Mesenchymal stem cell (in vitro differentiated cells and primary cell): Measurements from ENCODE around the gene CD7.

Experiments used
- DNase-seq: peaks from one replicate; pipeline ENCODE4 v3.0.0-alpha.2; 2013
- H2AFZ ChIP-seq: one replicate; pipeline ENCODE4 v1.6.1; 2013; ENCODE audit warnings: low read depth, mild to moderate bottlenecking, control low read depth, inconsistent platforms, low read length, moderate library complexity
- H2AK5ac ChIP-seq: 2 replicates; pipeline ENCODE4 v1.6.1; 2013; ENCODE audit warnings: low read length, moderate library complexity, mild to moderate bottlenecking, inconsistent platforms; ENCODE audit not compliant: severe bottlenecking
- H2BK120ac ChIP-seq: one replicate; pipeline ENCODE4 v1.6.1; 2013; ENCODE audit warnings: low read depth, mild to moderate bottlenecking, inconsistent platforms, low read length, moderate library complexity
- H2BK12ac ChIP-seq, 2 experiments: one replicate each; pipeline ENCODE4 v1.6.1; 2013; ENCODE audit warnings: inconsistent platforms in 2 of 2, low read length in 2 of 2, mild to moderate bottlenecking in 2 of 2, moderate library complexity in 2 of 2, control low read depth in 1 of 2
- H2BK15ac ChIP-seq: one replicate; pipeline ENCODE4 v1.6.1; 2013; ENCODE audit warnings: mild to moderate bottlenecking, low read depth, inconsistent platforms; ENCODE audit not compliant: poor library complexity, severe bottlenecking
- H2BK5ac ChIP-seq: 2 replicates; pipeline ENCODE4 v1.6.1; 2013; ENCODE audit warnings: low read depth, mild to moderate bottlenecking, low read length, control low read depth, inconsistent platforms; ENCODE audit not compliant: poor library complexity, severe bottlenecking
- H3K14ac ChIP-seq, 2 experiments: one replicate each; pipeline ENCODE4 v1.6.1; 2013; ENCODE audit warnings: inconsistent platforms in 2 of 2, low read length in 2 of 2, control low read depth in 1 of 2, mild to moderate bottlenecking in 1 of 2, moderate library complexity in 1 of 2
- H3K18ac ChIP-seq, 2 experiments: one replicate each; pipeline ENCODE4 v1.6.1; 2013; ENCODE audit warnings: inconsistent platforms in 2 of 2, low read length in 2 of 2, control low read depth in 1 of 2, low read depth in 1 of 2, mild to moderate bottlenecking in 1 of 2
- H3K23ac ChIP-seq, 2 experiments: one replicate each; pipeline ENCODE4 v1.6.1; 2013; ENCODE audit warnings: inconsistent platforms in 2 of 2, low read length in 2 of 2, mild to moderate bottlenecking in 2 of 2, moderate library complexity in 2 of 2, control low read depth in 1 of 2
- H3K27ac ChIP-seq: 2 replicates; pipeline ENCODE4 v1.5.1; 2013; ENCODE audit warnings: mild to moderate bottlenecking, moderate library complexity, low read length, control low read depth, inconsistent platforms; ENCODE audit not compliant: poor library complexity, severe bottlenecking
- H3K27me3 ChIP-seq, 2 experiments: 2 replicates each; pipeline versions ENCODE4 v1.6.1 to v1.7.0; 2013; ENCODE audit warnings: low read length in 2 of 2, mild to moderate bottlenecking in 2 of 2, moderate library complexity in 2 of 2, control low read depth in 1 of 2, inconsistent platforms in 1 of 2; ENCODE audit not compliant: control insufficient read depth in 1 of 2, insufficient read depth in 1 of 2
- H3K36me3 ChIP-seq, 2 experiments: 2 replicates each; pipeline versions ENCODE4 v1.6.1 to v1.7.0; 2013; ENCODE audit warnings: low read length in 2 of 2, control low read depth in 1 of 2, inconsistent platforms in 1 of 2, low read depth in 1 of 2, mild to moderate bottlenecking in 1 of 2; ENCODE audit not compliant: insufficient read depth in 2 of 2, control insufficient read depth in 1 of 2
- H3K4ac ChIP-seq, 2 experiments: one replicate each; pipeline ENCODE4 v1.6.1; 2013; ENCODE audit warnings: inconsistent platforms in 2 of 2, low read length in 2 of 2, mild to moderate bottlenecking in 2 of 2, moderate library complexity in 2 of 2, control low read depth in 1 of 2, low read depth in 1 of 2
- H3K4me1 ChIP-seq: 2 replicates; pipeline ENCODE4 v1.6.1; 2013; ENCODE audit warnings: low read depth, low read length, control low read depth; ENCODE audit not compliant: control insufficient read depth, insufficient read depth
- H3K4me2 ChIP-seq: 2 replicates; pipeline ENCODE4 v1.6.1; 2013; ENCODE audit warnings: low read length, mild to moderate bottlenecking, inconsistent platforms; ENCODE audit not compliant: poor library complexity, severe bottlenecking
- H3K4me3 ChIP-seq, 2 experiments: 2 replicates each; pipeline versions ENCODE4 v1.5.1 to v1.7.0; 2013; ENCODE audit warnings: low read length in 2 of 2, mild to moderate bottlenecking in 2 of 2, control low read depth in 1 of 2, low read depth in 1 of 2; ENCODE audit not compliant: insufficient read depth in 1 of 2
- H3K79me1 ChIP-seq: replicated peaks from 2 replicates; pipeline ENCODE4 v1.6.1; 2013; ENCODE audit warnings: mild to moderate bottlenecking, control low read depth, low read length, inconsistent platforms; ENCODE audit not compliant: poor library complexity, severe bottlenecking
- H3K9ac ChIP-seq: 2 replicates; pipeline ENCODE4 v1.7.0; 2013; ENCODE audit warnings: mild to moderate bottlenecking, low read length, moderate library complexity
- H3K9me3 ChIP-seq: 2 replicates; pipeline ENCODE4 v1.7.0; 2013; ENCODE audit warnings: mild to moderate bottlenecking, low read length; ENCODE audit not compliant: control insufficient read depth
- H4K8ac ChIP-seq: one replicate; pipeline ENCODE4 v1.6.1; 2013; ENCODE audit warnings: inconsistent platforms, mild to moderate bottlenecking, low read length, moderate library complexity
- H4K91ac ChIP-seq: one replicate; pipeline ENCODE4 v1.6.1; 2013; ENCODE audit warnings: mild to moderate bottlenecking, low read length, inconsistent platforms
- WGBS: methylation state at CpG from one replicate; pipeline ENCODE4 v1.1.7; 2013; ENCODE audit warnings: mixed read lengths; 5-methylcytosine and 5-hydroxymethylcytosine counted together

Gene CD7

DNA sequence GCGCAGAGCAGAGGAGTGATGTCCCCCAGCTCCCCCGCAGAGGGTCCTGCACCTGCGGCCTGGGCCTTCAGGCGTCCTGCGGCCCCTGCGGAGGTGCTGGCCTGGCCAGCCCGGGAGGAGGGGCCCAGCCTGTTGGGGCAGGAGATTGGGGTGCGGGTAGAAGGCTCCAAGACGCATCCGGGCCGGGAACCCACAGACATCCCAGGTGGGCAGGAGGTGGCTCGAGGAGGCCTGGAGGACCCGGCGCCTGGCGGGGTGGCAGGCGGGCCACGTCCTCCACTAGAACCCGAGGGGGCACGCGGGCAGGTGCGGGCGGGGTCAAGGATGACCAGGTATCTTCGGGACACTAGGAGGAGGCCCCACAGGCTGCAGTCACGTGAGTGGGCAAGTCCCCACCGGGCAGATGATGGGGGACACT, 16.8 kb upstream of the CD7 start:
- Histone ChIP-seq H3K9ac (peak overlapping the region; percentile 73), H4K8ac (peak overlapping the region; percentile 56), H3K36me3 (peaks cover 0 to 3% of the 10 kb centered on the region in 2 experiments), H4K91ac (peak overlapping the region; percentile 87), H3K27ac (no peak overlapping the region), H3K9me3 (no peaks in the 10 kb centered on the region), H3K27me3 (no peaks in the 10 kb centered on the region), H3K4ac (peak overlapping the region in 1 of 2 experiments; percentile 47), H3K14ac (peak overlapping the region in 1 of 2 experiments; percentile 57), H3K79me1 (no peaks in the 10 kb centered on the region), H2BK15ac (peak overlapping the region; percentile 74), H3K4me1 (peaks cover 59% of the 10 kb centered on the region), H3K23ac (peak overlapping the region in 1 of 2 experiments; percentile 18), H2AFZ (no peak overlapping the region), H3K4me3 (peak overlapping the region in 1 of 2 experiments; percentile 88), H3K18ac (peak overlapping the region in 1 of 2 experiments; percentile 35), H3K4me2 (peak overlapping the region; percentile 7), H2AK5ac (no peak overlapping the region), H2BK120ac (peak overlapping the region; percentile 57), H2BK12ac (peak overlapping the region in 1 of 2 experiments; percentile 74), H2BK5ac (no peak overlapping the region)
- no peak for DNase-seq
- WGBS: 81% methylated on average over 25 of the region's 25 CpGs

GRCh38 chr17:82333279-82334171, 16.1 kb upstream of the CD7 start, which contains the start of gene SECTM1:
TSS of gene SECTM1 (minus strand) at chr17:82333766. CDS start at chr17:82327240, 6,526 bp downstream.
- H4K91ac ChIP-seq: peak within 1 kb of the TSS; percentile 87
- H3K9me3 ChIP-seq: no peaks in the 10 kb centered on the region
- peak within 1 kb of the TSS; percentile 53 to 88 for H3K4me3 ChIP-seq
- peaks cover 1 to 3% of the 10 kb centered on the region in 2 experiments for H3K36me3 ChIP-seq
- H2BK15ac ChIP-seq: peak within 1 kb of the TSS; percentile 91
- H3K23ac ChIP-seq: peak within 1 kb of the TSS in 1 of 2 experiments; percentile 91
- peak within 1 kb of the TSS in 1 of 2 experiments; percentile 74 for H2BK12ac ChIP-seq
- no peak within 1 kb of the TSS for H2BK5ac ChIP-seq
- peaks cover 61% of the 10 kb centered on the region for H3K4me1 ChIP-seq
- peak within 1 kb of the TSS in 1 of 2 experiments; percentile 87 for H3K14ac ChIP-seq
- H2BK120ac ChIP-seq: peak within 1 kb of the TSS; percentile 57
- H3K27me3 ChIP-seq: no peaks in the 10 kb centered on the region
- peak within 1 kb of the TSS; percentile 89 for H4K8ac ChIP-seq
- WGBS: 4% methylated on average over 81 of the region's 90 CpGs
- peak within 1 kb of the TSS; percentile 82 for H2AFZ ChIP-seq
- H3K18ac ChIP-seq: peak within 1 kb of the TSS; percentile 80 to 93
- no peaks in the 10 kb centered on the region for H3K79me1 ChIP-seq
- H3K4ac ChIP-seq: peak within 1 kb of the TSS; percentile 47 to 95
- no peak within 1 kb of the TSS for H3K27ac ChIP-seq
- peak within 1 kb of the TSS; percentile 83 for H3K9ac ChIP-seq
- H3K4me2 ChIP-seq: peak within 1 kb of the TSS; percentile 95
- DNase-seq: peak; percentile 71
- H2AK5ac ChIP-seq: no peak within 1 kb of the TSS

DNA sequence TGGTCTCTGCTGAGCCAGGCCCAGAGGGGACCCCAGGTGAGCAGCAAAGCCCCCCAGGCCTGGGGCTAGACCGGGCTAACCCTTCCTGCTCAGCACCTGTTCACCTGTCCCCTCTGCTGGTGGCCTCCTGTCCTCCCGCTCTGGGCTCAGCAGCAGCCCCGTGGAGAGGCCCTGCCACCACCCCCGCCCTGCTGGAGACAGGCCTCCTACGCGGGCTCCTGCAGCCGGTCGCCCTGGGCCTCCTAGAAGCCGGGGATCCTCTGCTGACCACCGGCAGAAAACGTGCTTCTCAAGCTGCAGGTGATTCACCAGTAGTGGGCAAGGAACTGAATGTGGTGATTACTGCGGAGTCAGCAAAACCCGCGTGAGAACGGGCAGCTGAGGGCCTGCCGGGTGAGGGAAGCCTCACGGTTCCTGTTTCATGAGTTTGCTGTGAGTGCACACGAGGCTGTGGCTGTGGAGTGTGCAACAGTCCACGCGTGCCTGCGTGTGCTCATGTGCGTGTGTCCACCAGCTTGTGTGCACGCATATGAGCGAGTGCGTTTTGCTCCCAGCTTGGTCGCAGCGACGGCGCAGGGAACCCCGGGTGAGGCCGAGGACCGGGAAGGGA, 15.4 kb upstream of the CD7 start:
- Histone ChIP-seq H2BK12ac (peak overlapping the region in 1 of 2 experiments; percentile 17), H3K4me3 (peak overlapping the region; percentile 53 to 88), H3K4me2 (peak overlapping the region; percentile 95), H4K8ac (peak overlapping the region; percentile 52), H3K79me1 (no peaks in the 10 kb centered on the region), H2BK5ac (no peak overlapping the region), H3K4ac (peak overlapping the region; percentile 1 to 20), H3K9me3 (no peaks in the 10 kb centered on the region), H2AFZ (peak overlapping the region; percentile 82), H4K91ac (peak overlapping the region; percentile 78), H2BK120ac (no peak overlapping the region), H3K23ac (no peak overlapping the region), H3K9ac (peak overlapping the region; percentile 83), H3K27ac (no peak overlapping the region), H3K4me1 (peaks cover 66% of the 10 kb centered on the region), H3K36me3 (peaks cover 3 to 5% of the 10 kb centered on the region in 2 experiments), H3K18ac (peak overlapping the region in 1 of 2 experiments; percentile 93), H2AK5ac (no peak overlapping the region), H3K27me3 (no peaks in the 10 kb centered on the region), H3K14ac (peak overlapping the region in 1 of 2 experiments; percentile 87), H2BK15ac (peak overlapping the region; percentile 91)
- WGBS: 40% methylated on average over 32 of the region's 32 CpGs
- peak; percentile 55 for DNase-seq
